Measurements from ENCODE around the gene SDHC.
"Not testable (repeated sequence)": the region's sequence is repeated elsewhere in the genome, so short reads cannot be mapped to it uniquely, and the experiment has no call there.

SDHC gene

GRCh38 chr1:161408429-161409052 lies 94.4 kb downstream of the SDHC start:
- DNase-seq (ENCODE audit: low read depth): no peak
- no peak overlapping the region for H3K4me3 ChIP-seq (ENCODE audit: low read depth, low read length)

GRCh38 chr1:161409848-161410635 lies 95.9 kb downstream of the SDHC start:
- DNase-seq (ENCODE audit: low read depth); H3K4me3 ChIP-seq (ENCODE audit: low read depth, low read length): not testable (repeated sequence)

- DNase-seq (ENCODE audit: low read depth); H3K4me3 ChIP-seq (ENCODE audit: low read depth, low read length): not testable (repeated sequence)
Observed at GRCh38 chr1:161410636-161410970, 96.4 kb downstream of the SDHC start.
